NCI-H1930 (cell line): ENCODE measurements around the gene HS3ST3A1.

Experiments
- DNase-seq, 2 experiments: peaks; one replicate each; lab custom pipeline; 2025; lab: John Stamatoyannopoulos, UW

The HS3ST3A1 gene

GRCh38 chr17:13491916-13492736 lies 109.6 kb downstream of the HS3ST3A1 start:
- DNase-seq = no peak

- no peak for DNase-seq
These were observed 110.2 kb downstream of the HS3ST3A1 start for GRCh38 chr17:13491491-13491890.

- no peak for DNase-seq
These were observed 110.7 kb downstream of the HS3ST3A1 start for GRCh38 chr17:13490906-13491482.

GRCh38 chr17:13490427-13490826 lies 111.3 kb downstream of the HS3ST3A1 start:
- no peak for DNase-seq

GRCh38 chr17:13485327-13485726 lies 116.4 kb downstream of the HS3ST3A1 start:
- no peak for DNase-seq

GRCh38 chr17:13484020-13484419 lies 117.7 kb downstream of the HS3ST3A1 start:
- no peak for DNase-seq

GRCh38 chr17:13480877-13481276 lies 120.9 kb downstream of the HS3ST3A1 start:
- DNase-seq = no peak

GRCh38 chr17:13478326-13478830 lies 123.4 kb downstream of the HS3ST3A1 start:
- DNase-seq = no peak

GRCh38 chr17:13477180-13477611 lies 124.5 kb downstream of the HS3ST3A1 start:
- no peak for DNase-seq

GRCh38 chr17:13476720-13477119 lies 125.0 kb downstream of the HS3ST3A1 start:
- DNase-seq = no peak

- DNase-seq = no peak
These were observed 126.0 kb downstream of the HS3ST3A1 start for GRCh38 chr17:13475574-13476223.

GRCh38 chr17:13474073-13474800 lies 127.5 kb downstream of the HS3ST3A1 start:
- DNase-seq = no peak

GRCh38 chr17:13465678-13466077 lies 136.1 kb downstream of the HS3ST3A1 start:
- no peak for DNase-seq

GRCh38 chr17:13462673-13463124 lies 139.0 kb downstream of the HS3ST3A1 start:
- no peak for DNase-seq

- no peak for DNase-seq
These were observed 139.6 kb downstream of the HS3ST3A1 start for GRCh38 chr17:13462146-13462545.

GRCh38 chr17:13460261-13461000 lies 141.3 kb downstream of the HS3ST3A1 start:
- DNase-seq = no peak

- DNase-seq = no peak
These were observed 143.9 kb downstream of the HS3ST3A1 start for GRCh38 chr17:13457783-13458182.
